Transverse colon (tissue), 4 donors: ENCODE measurements around the gene TFCP2L1.

Experiments
- CTCF ChIP-seq, 5 experiments: fragments of 200-600 bp in 3 of 5; fragments of 450-650 bp in 2 of 5; sonication (generic) in 3 of 5; IDR thresholded peaks; 1 replicate in 2 of 5; 2 replicates in 3 of 5; pipeline ENCODE4 v1.5.1; 2016 to 2017; ENCODE audit warnings: antibody characterized with exemption in 5 of 5, inconsistent platforms in 3 of 5, mild to moderate bottlenecking in 2 of 5, moderate library complexity in 1 of 5
- POLR2A ChIP-seq: fragments of 450-650 bp; IDR thresholded peaks from one replicate; pipeline ENCODE4 v1.6.1; 2016; ENCODE audit warnings: antibody characterized with exemption, mild to moderate bottlenecking, moderate library complexity
- POLR2AphosphoS5 ChIP-seq, 3 donors: sonication (generic); formaldehyde crosslinking; IDR thresholded peaks; one replicate each; pipeline ENCODE4 v1.6.1; 2016; ENCODE audit warnings: antibody characterized with exemption in 3 of 3

GRCh38 chr2:121184248-121184862 is 100.6 kb downstream of the TFCP2L1 start:
- TF ChIP-seq CTCF (IDR thresholded peaks at IDR 0.05) (no peak), POLR2AphosphoS5 (IDR thresholded peaks at IDR 0.05) (no peak), POLR2A (no peak)
